Neural progenitor cell (in vitro differentiated cells): Measurements from ENCODE around the gene ARHGAP21. TPM values are rescaled to one million over a fixed set of nuclear protein-coding genes. Genes with fewer than 3 reads are reported as not detected.

ENCODE experiments used
- DNase-seq: peaks from one replicate; pipeline ENCODE4 v3.0.0-alpha.2; 2016; ENCODE audit warnings: low spot score
- H2AFZ ChIP-seq: fragments of 200-600 bp; sonication (generic); replicated peaks from 2 replicates; pipeline ENCODE4 v1.6.1; 2016; ENCODE audit warnings: antibody characterized with exemption
- H3F3A ChIP-seq: fragments of 200-600 bp; sonication (generic); 2 replicates; pipeline ENCODE4 v1.6.1; 2016; ENCODE audit warnings: antibody characterized with exemption, low read depth
- H3K27ac ChIP-seq: fragments of 200-600 bp; sonication (generic); 2 replicates; pipeline ENCODE4 v1.5.1; 2016; ENCODE audit warnings: mild to moderate bottlenecking
- H3K27me3 ChIP-seq: fragments of 200-600 bp; sonication (generic); 2 replicates; pipeline ENCODE4 v1.6.1; 2016; ENCODE audit warnings: mild to moderate bottlenecking, moderate library complexity
- H3K36me3 ChIP-seq: fragments of 200-600 bp; sonication (generic); 2 replicates; pipeline ENCODE4 v1.5.1; 2016
- H3K4me1 ChIP-seq: fragments of 200-600 bp; sonication (generic); 2 replicates; pipeline ENCODE4 v1.6.1; 2016; ENCODE audit warnings: mixed run types
- H3K4me2 ChIP-seq: fragments of 200-600 bp; sonication (generic); 2 replicates; pipeline ENCODE4 v1.6.1; 2016
- H3K4me3 ChIP-seq: fragments of 200-600 bp; sonication (generic); 2 replicates; pipeline ENCODE4 v1.5.1; 2016
- H3K79me2 ChIP-seq: fragments of 200-600 bp; sonication (generic); 2 replicates; pipeline ENCODE4 v1.6.1; 2016; ENCODE audit warnings: low read depth
- H3K9ac ChIP-seq: fragments of 200-600 bp; sonication (generic); 2 replicates; pipeline ENCODE4 v1.6.1; 2016
- H3K9me3 ChIP-seq: fragments of 200-600 bp; sonication (generic); 2 replicates; pipeline ENCODE4 v1.5.1; 2016; ENCODE audit warnings: low read depth
- H4K20me1 ChIP-seq: fragments of 200-600 bp; sonication (generic); 2 replicates; pipeline ENCODE4 v1.6.1; 2016; ENCODE audit warnings: low read depth
- H3K27ac Mint-ChIP-seq: 3 replicates; pipeline ENCODE4 v1.8.0; 2021; ENCODE audit warnings: mixed read lengths
- H3K27me3 Mint-ChIP-seq: 2 replicates; pipeline ENCODE4 v1.8.0; 2022; ENCODE audit warnings: low read depth, mild to moderate bottlenecking, inconsistent platforms, moderate library complexity, mixed read lengths; ENCODE audit not compliant: insufficient read depth
- H3K36me3 Mint-ChIP-seq: 3 replicates; pipeline ENCODE4 v1.8.0; 2021; ENCODE audit warnings: mixed read lengths
- H3K4me1 Mint-ChIP-seq: 3 replicates; pipeline ENCODE4 v1.8.0; 2021; ENCODE audit warnings: mixed read lengths
- H3K4me3 Mint-ChIP-seq: 3 replicates; pipeline ENCODE4 v1.8.0; 2021; ENCODE audit warnings: mild to moderate bottlenecking, moderate library complexity, mixed read lengths
- H3K9me3 Mint-ChIP-seq: 3 replicates; pipeline ENCODE4 v1.8.0; 2020; ENCODE audit warnings: mixed read lengths
- CTCF ChIP-seq: fragments of 200-600 bp; sonication (generic); IDR thresholded peaks from 2 replicates; pipeline ENCODE4 v1.5.1; 2017; ENCODE audit warnings: antibody characterized with exemption, mild to moderate bottlenecking
- EZH2 ChIP-seq: fragments of 200-600 bp; sonication (generic); IDR thresholded peaks from 2 replicates; pipeline ENCODE4 v1.6.1; 2017; ENCODE audit warnings: antibody characterized with exemption, mild to moderate bottlenecking, moderate library complexity
- EZH2phosphoT487 ChIP-seq: fragments of 200-600 bp; sonication (generic); IDR thresholded peaks from 2 replicates; pipeline ENCODE4 v1.6.1; 2017; ENCODE audit warnings: antibody characterized with exemption
- small RNA-seq: library from RNA; depleted of rRNA; stranded (forward); fragments of <200 nt; gene quantifications from one replicate; pipeline ENCODE3, GENCODE V24; 2015
- total RNA-seq: library from RNA; depleted of rRNA; stranded (reverse); fragments of >200 nt; gene quantifications from 2 replicates; pipeline ENCODE4 v1.2.3, GENCODE V29; 2015; ENCODE audit warnings: low replicate concordance

Gene ARHGAP21
- total RNA-seq, 1 donor from 2014 or later: 65.7 TPM

GRCh38 chr10:24536636-24537035, 187.1 kb downstream of the ARHGAP21 start:
- H3K9me3 Mint-ChIP-seq: no peaks in the 10 kb centered on the region
- Histone ChIP-seq H2AFZ (no peak overlapping the region), H3K27ac (no peak overlapping the region), H3K79me2 (no peaks in the 10 kb centered on the region), H3K36me3 (no peaks in the 10 kb centered on the region), H3K9me3 (no peaks in the 10 kb centered on the region), H3K4me2 (no peak overlapping the region), H3F3A (no peaks in the 10 kb centered on the region), H3K27me3 (no peaks in the 10 kb centered on the region), H3K4me1 (no peaks in the 10 kb centered on the region), H3K9ac (no peak overlapping the region), H4K20me1 (no peaks in the 10 kb centered on the region), H3K4me3 (no peak overlapping the region)
- peaks cover 37% of the 10 kb centered on the region for H3K36me3 Mint-ChIP-seq
- H3K4me1 Mint-ChIP-seq: no peaks in the 10 kb centered on the region
- TF ChIP-seq CTCF (no peak), EZH2 (no peak), EZH2phosphoT487 (no peak)
- H3K27me3 Mint-ChIP-seq: no peaks in the 10 kb centered on the region
- no peak overlapping the region for H3K27ac Mint-ChIP-seq
- no peak for DNase-seq
- H3K4me3 Mint-ChIP-seq: no peak overlapping the region

- H2AFZ ChIP-seq: no peak overlapping the region
- DNase-seq: no peak
- H3F3A ChIP-seq: no peaks in the 10 kb centered on the region
- no peak overlapping the region for H3K4me2 ChIP-seq
- no peaks in the 10 kb centered on the region for H3K9me3 ChIP-seq
- Mint-ChIP-seq H3K27ac (no peak overlapping the region), H3K9me3 (no peaks in the 10 kb centered on the region), H3K36me3 (peaks cover 32% of the 10 kb centered on the region), H3K4me1 (no peaks in the 10 kb centered on the region), H3K4me3 (no peak overlapping the region), H3K27me3 (peaks cover 2% of the 10 kb centered on the region)
- H4K20me1 ChIP-seq: no peaks in the 10 kb centered on the region
- no peak overlapping the region for H3K27ac ChIP-seq
- H3K9ac ChIP-seq: no peak overlapping the region
- H3K4me3 ChIP-seq: no peak overlapping the region
- H3K27me3 ChIP-seq: no peaks in the 10 kb centered on the region
- H3K4me1 ChIP-seq: no peaks in the 10 kb centered on the region
- no peaks in the 10 kb centered on the region for H3K36me3 ChIP-seq
- H3K79me2 ChIP-seq: no peaks in the 10 kb centered on the region
- TF ChIP-seq CTCF: no peak
- TF ChIP-seq EZH2phosphoT487: no peak
- no peak for TF ChIP-seq EZH2
Observed at GRCh38 chr10:24533981-24534380, 189.7 kb downstream of the ARHGAP21 start.

Small RNA genes within 50 kb of the gene (small RNA-seq; reads per million reads assigned to genes)
- not detected for gene RNA5SP305

Other genes with a start within 250 kb of the ARHGAP21 start
- 26.4 and 37.7 TPM in 2 replicates for gene PRTFDC1, start 228.7 kb upstream of the ARHGAP21 start, total RNA-seq